Keratinocyte (primary cell): Measurements from ENCODE around the gene MTHFD2L. TPM values are rescaled to one million over a fixed set of nuclear protein-coding genes. Genes with fewer than 3 reads are reported as not detected.

Experiments used
- DNase-seq: peaks from one replicate; pipeline ENCODE4 v3.0.0-alpha.2; 2011; ENCODE audit warnings: low read depth, missing footprints, low spot score
- FAIRE-seq: peaks from 2 replicates; lab custom pipeline; 2011; peaks lifted over from hg19 to GRCh38; lab: Jason Lieb, UNC
- H2AFZ ChIP-seq: 2 replicates; pipeline ENCODE4 v1.6.0; 2012; ENCODE audit warnings: low read length, control low read depth, inconsistent platforms; ENCODE audit not compliant: control insufficient read depth
- H3K27ac ChIP-seq: 2 replicates; pipeline ENCODE4 v1.5.1; 2011; ENCODE audit warnings: low read length; ENCODE audit not compliant: control insufficient read depth, insufficient read depth
- H3K27me3 ChIP-seq: 3 replicates; pipeline ENCODE4 v1.6.0; 2011; ENCODE audit warnings: low read length; ENCODE audit not compliant: control insufficient read depth, insufficient read depth; ENCODE audit errors: extremely low read depth
- H3K36me3 ChIP-seq, 2 experiments: 2 replicates in 1 of 2; 3 replicates in 1 of 2; pipeline ENCODE4 v1.5.1; 2011; ENCODE audit warnings: low read length in 2 of 2, mild to moderate bottlenecking in 1 of 2; ENCODE audit not compliant: control insufficient read depth in 2 of 2, insufficient read depth in 2 of 2; ENCODE audit errors: extremely low read depth in 1 of 2
- H3K4me1 ChIP-seq: 3 replicates; pipeline ENCODE4 v1.5.1; 2011; ENCODE audit warnings: low read length; ENCODE audit not compliant: control insufficient read depth, insufficient read depth; ENCODE audit errors: extremely low read depth
- H3K4me2 ChIP-seq: 3 replicates; pipeline ENCODE4 v1.6.0; 2011; ENCODE audit warnings: low read depth, low read length; ENCODE audit not compliant: control insufficient read depth, insufficient read depth; ENCODE audit errors: extremely low read depth
- H3K4me3 ChIP-seq, 3 experiments: fragments of 200-600 bp in 1 of 3; sonication (generic) in 1 of 3; 2 replicates in 2 of 3; 3 replicates in 1 of 3; pipeline ENCODE4 v1.5.1; 2011 to 2016; ENCODE audit warnings: low read length in 3 of 3, mild to moderate bottlenecking in 3 of 3, control low read depth in 2 of 3, inconsistent platforms in 1 of 3, low read depth in 1 of 3, mixed read lengths in 1 of 3, mixed run types in 1 of 3, moderate library complexity in 1 of 3; ENCODE audit not compliant: control insufficient read depth in 2 of 3, insufficient read depth in 2 of 3; ENCODE audit errors: extremely low read depth in 1 of 3
- H3K79me2 ChIP-seq: 2 replicates; pipeline ENCODE4 v1.6.0; 2012; ENCODE audit warnings: low read length; ENCODE audit not compliant: control insufficient read depth, insufficient read depth
- H3K9ac ChIP-seq: 3 replicates; pipeline ENCODE4 v1.6.0; 2011; ENCODE audit warnings: low read length; ENCODE audit not compliant: control insufficient read depth, insufficient read depth; ENCODE audit errors: extremely low read depth
- H3K9me1 ChIP-seq: 3 replicates; pipeline ENCODE4 v1.6.0; 2011; ENCODE audit warnings: low read length; ENCODE audit not compliant: control insufficient read depth, insufficient read depth; ENCODE audit errors: extremely low read depth
- H3K9me3 ChIP-seq: 2 replicates; pipeline ENCODE4 v1.5.1; 2012; ENCODE audit warnings: low read depth, low read length; ENCODE audit not compliant: control insufficient read depth
- H4K20me1 ChIP-seq: 3 replicates; pipeline ENCODE4 v1.6.0; 2011; ENCODE audit warnings: low read length; ENCODE audit not compliant: control insufficient read depth, insufficient read depth; ENCODE audit errors: extremely low read depth
- CTCF ChIP-seq, 3 experiments: IDR thresholded peaks in 1 of 3; conservative IDR thresholded peaks in 1 of 3; optimal IDR thresholded peaks in 1 of 3; 2 replicates in 2 of 3; 3 replicates in 1 of 3; pipeline versions ENCODE3 to v1.5.1; 2011; ENCODE audit warnings: low read length in 3 of 3, mild to moderate bottlenecking in 3 of 3, moderate library complexity in 2 of 3, control low read depth in 1 of 3, inconsistent platforms in 1 of 3; ENCODE audit not compliant: insufficient read depth in 2 of 3; ENCODE audit errors: extremely low read depth in 1 of 3
- EZH2 ChIP-seq: IDR thresholded peaks from one replicate; pipeline ENCODE4 v1.6.1; 2012; ENCODE audit warnings: inconsistent platforms, mild to moderate bottlenecking, low read length, moderate library complexity
- dilution Hi-C: fragments of 300-500 bp; cut with MboI; formaldehyde crosslinking; loops from one replicate; pipeline ENCODE4 v1.7.0; 2020; ENCODE audit warnings: low sequenced_read_pairs; ENCODE audit not compliant: extremely low pct_ligation_motif_present
- polyA plus RNA-seq, 5 experiments: library from polyadenylated mRNA; depleted of rRNA in 3 of 5; stranded (reverse) in 3 of 5; stranded (forward) in 1 of 5; unstranded in 1 of 5; fragments of >200 nt; gene quantifications; 1 replicate in 1 of 5; 2 replicates in 3 of 5; 3 replicates in 1 of 5; pipeline versions ENCODE4 v1.2.1 to v1.2.3, GENCODE V29; 2011 to 2012; ENCODE audit warnings: missing spikeins in 2 of 5, low read depth in 1 of 5, low replicate concordance in 1 of 5

Gene MTHFD2L
- polyA plus RNA-seq, 1 donor (not counting 4 experiments of a cell fraction or from before 2014, with no cell fraction given), result 30.4 TPM

- H4K20me1 ChIP-seq, result no peaks in the 10 kb centered on the region
- FAIRE-seq (no peak), DNase-seq (no peak)
- H2AFZ ChIP-seq, result no peak overlapping the region
- no peak overlapping the region for H3K4me2 ChIP-seq
- no peaks in the 10 kb centered on the region for H3K9me3 ChIP-seq
- H3K4me1 ChIP-seq, result peaks cover 11% of the 10 kb centered on the region
- H3K9ac ChIP-seq, result no peak overlapping the region
- no peaks in the 10 kb centered on the region for H3K79me2 ChIP-seq
- dilution Hi-C loops, result no loop called here
- no peak for TF ChIP-seq CTCF (optimal IDR thresholded peaks at IDR 0.05 in 1 of 3, IDR thresholded peaks at IDR 0.05 in 1 of 3, conservative IDR thresholded peaks at IDR 0.05 in 1 of 3; ENCODE audit: extremely low read depth in 1 of 3, insufficient read depth in 2 of 3, low read length in 3 of 3)
- H3K4me3 ChIP-seq, result no peak overlapping the region
- H3K27me3 ChIP-seq, result no peaks in the 10 kb centered on the region
- H3K36me3 ChIP-seq, result no peaks in the 10 kb centered on the region
- no peak overlapping the region for H3K27ac ChIP-seq
- no peaks in the 10 kb centered on the region for H3K9me1 ChIP-seq
These were observed 136.8 kb downstream of the MTHFD2L start for GRCh38 chr4:74294681-74295080.

GRCh38 chr4:74297539-74297938, 139.6 kb downstream of the MTHFD2L start:
- Histone ChIP-seq H3K9ac (no peak overlapping the region), H4K20me1 (no peaks in the 10 kb centered on the region), H2AFZ (no peak overlapping the region), H3K9me3 (no peaks in the 10 kb centered on the region), H3K27me3 (no peaks in the 10 kb centered on the region), H3K4me3 (no peak overlapping the region), H3K4me1 (peaks cover 4% of the 10 kb centered on the region), H3K27ac (no peak overlapping the region), H3K79me2 (no peaks in the 10 kb centered on the region), H3K9me1 (no peaks in the 10 kb centered on the region), H3K4me2 (no peak overlapping the region), H3K36me3 (no peaks in the 10 kb centered on the region)
- FAIRE-seq, result no peak
- TF ChIP-seq EZH2 (no peak), CTCF (optimal IDR thresholded peaks at IDR 0.05 in 1 of 3, IDR thresholded peaks at IDR 0.05 in 1 of 3, conservative IDR thresholded peaks at IDR 0.05 in 1 of 3; ENCODE audit: extremely low read depth in 1 of 3, insufficient read depth in 2 of 3, low read length in 3 of 3) (no peak)
- dilution Hi-C loops, result no loop called here
- no peak for DNase-seq
